Osteoblast (primary cell): ENCODE results near the gene RAVER1. TPM values are rescaled to one million over a fixed set of nuclear protein-coding genes. Genes with fewer than 3 reads are reported as not detected.

Experiments used
- DNase-seq: peaks from one replicate; pipeline ENCODE4 v3.0.0; 2011; ENCODE audit warnings: low spot score, mixed read lengths; ENCODE audit not compliant: insufficient read length; ENCODE audit errors: missing footprints
- H2AFZ ChIP-seq: 2 replicates; pipeline ENCODE4 v1.6.0; 2011; ENCODE audit warnings: mild to moderate bottlenecking, low read length
- H3K27ac ChIP-seq: 2 replicates; pipeline ENCODE4 v1.5.1; 2011; ENCODE audit warnings: mild to moderate bottlenecking, low read depth, low read length, moderate library complexity
- H3K27me3 ChIP-seq: 2 replicates; pipeline ENCODE4 v1.6.0; 2012; ENCODE audit warnings: mild to moderate bottlenecking, control low read depth, inconsistent platforms, low read length, moderate library complexity; ENCODE audit not compliant: insufficient read depth
- H3K36me3 ChIP-seq: 2 replicates; pipeline ENCODE4 v1.5.1; 2011; ENCODE audit warnings: mild to moderate bottlenecking, low read length, control low read depth, moderate library complexity; ENCODE audit not compliant: insufficient read depth
- H3K4me1 ChIP-seq: 2 replicates; pipeline ENCODE4 v1.5.1; 2011; ENCODE audit warnings: mild to moderate bottlenecking, low read length, control low read depth, moderate library complexity; ENCODE audit not compliant: insufficient read depth
- H3K4me2 ChIP-seq: 2 replicates; pipeline ENCODE4 v1.6.0; 2011; ENCODE audit warnings: mild to moderate bottlenecking, low read length; ENCODE audit not compliant: insufficient read depth
- H3K4me3 ChIP-seq: fragments of 200-600 bp; sonication (generic); 3 replicates; pipeline ENCODE4 v1.5.1; 2012; ENCODE audit warnings: mild to moderate bottlenecking, low read length, inconsistent platforms; ENCODE audit not compliant: insufficient read depth
- H3K79me2 ChIP-seq: 2 replicates; pipeline ENCODE4 v1.6.0; 2012; ENCODE audit warnings: mild to moderate bottlenecking, low read length, control low read depth, inconsistent platforms; ENCODE audit not compliant: insufficient read depth
- H3K9me3 ChIP-seq: 2 replicates; pipeline ENCODE4 v1.5.1; 2011; ENCODE audit warnings: low read depth, low read length, control low read depth
- H4K20me1 ChIP-seq: 2 replicates; pipeline ENCODE4 v1.6.0; 2012; ENCODE audit warnings: mild to moderate bottlenecking, low read length, control low read depth; ENCODE audit not compliant: insufficient read depth
- total RNA-seq: library from RNA; depleted of rRNA; stranded (reverse); fragments of >200 nt; gene quantifications from 2 replicates; pipeline ENCODE4 v1.2.3, GENCODE V29; 2012
- TF ChIP-seq, protein P1 (sequence below): IDR thresholded peaks from 2 replicates; pipeline ENCODE4 v1.5.1; 2011; ENCODE audit warnings: mild to moderate bottlenecking, low read depth, low read length, moderate library complexity; ENCODE audit errors: extremely low read depth

RAVER1 gene
- total RNA-seq, 1 donor = 8.0 TPM

GRCh38 chr19:10325732-10326131 is 7.6 kb downstream of the RAVER1 start:
- Histone ChIP-seq H3K9me3 (no peaks in the 10 kb centered on the region), H3K4me2 (no peak overlapping the region), H3K4me3 (no peak overlapping the region), H3K79me2 (peaks cover 27% of the 10 kb centered on the region), H3K27ac (no peak overlapping the region), H3K27me3 (no peaks in the 10 kb centered on the region), H3K36me3 (peaks cover 82% of the 10 kb centered on the region), H2AFZ (no peak overlapping the region), H4K20me1 (peaks cover 25% of the 10 kb centered on the region), H3K4me1 (no peaks in the 10 kb centered on the region)
- TF ChIP-seq, protein P1, sequence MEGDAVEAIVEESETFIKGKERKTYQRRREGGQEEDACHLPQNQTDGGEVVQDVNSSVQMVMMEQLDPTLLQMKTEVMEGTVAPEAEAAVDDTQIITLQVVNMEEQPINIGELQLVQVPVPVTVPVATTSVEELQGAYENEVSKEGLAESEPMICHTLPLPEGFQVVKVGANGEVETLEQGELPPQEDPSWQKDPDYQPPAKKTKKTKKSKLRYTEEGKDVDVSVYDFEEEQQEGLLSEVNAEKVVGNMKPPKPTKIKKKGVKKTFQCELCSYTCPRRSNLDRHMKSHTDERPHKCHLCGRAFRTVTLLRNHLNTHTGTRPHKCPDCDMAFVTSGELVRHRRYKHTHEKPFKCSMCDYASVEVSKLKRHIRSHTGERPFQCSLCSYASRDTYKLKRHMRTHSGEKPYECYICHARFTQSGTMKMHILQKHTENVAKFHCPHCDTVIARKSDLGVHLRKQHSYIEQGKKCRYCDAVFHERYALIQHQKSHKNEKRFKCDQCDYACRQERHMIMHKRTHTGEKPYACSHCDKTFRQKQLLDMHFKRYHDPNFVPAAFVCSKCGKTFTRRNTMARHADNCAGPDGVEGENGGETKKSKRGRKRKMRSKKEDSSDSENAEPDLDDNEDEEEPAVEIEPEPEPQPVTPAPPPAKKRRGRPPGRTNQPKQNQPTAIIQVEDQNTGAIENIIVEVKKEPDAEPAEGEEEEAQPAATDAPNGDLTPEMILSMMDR = no peak
- DNase-seq = no peak

GRCh38 chr19:10321874-10322835 is 11.2 kb downstream of the RAVER1 start:
- Histone ChIP-seq H2AFZ (no peak overlapping the region), H4K20me1 (peaks cover 5% of the 10 kb centered on the region), H3K4me3 (no peak overlapping the region), H3K36me3 (peaks cover 72% of the 10 kb centered on the region), H3K27me3 (no peaks in the 10 kb centered on the region), H3K79me2 (peaks cover 2% of the 10 kb centered on the region), H3K27ac (no peak overlapping the region), H3K9me3 (no peaks in the 10 kb centered on the region), H3K4me1 (no peaks in the 10 kb centered on the region), H3K4me2 (no peak overlapping the region)
- DNase-seq = peak; percentile 79
- TF ChIP-seq, protein P1 = no peak

DNA sequence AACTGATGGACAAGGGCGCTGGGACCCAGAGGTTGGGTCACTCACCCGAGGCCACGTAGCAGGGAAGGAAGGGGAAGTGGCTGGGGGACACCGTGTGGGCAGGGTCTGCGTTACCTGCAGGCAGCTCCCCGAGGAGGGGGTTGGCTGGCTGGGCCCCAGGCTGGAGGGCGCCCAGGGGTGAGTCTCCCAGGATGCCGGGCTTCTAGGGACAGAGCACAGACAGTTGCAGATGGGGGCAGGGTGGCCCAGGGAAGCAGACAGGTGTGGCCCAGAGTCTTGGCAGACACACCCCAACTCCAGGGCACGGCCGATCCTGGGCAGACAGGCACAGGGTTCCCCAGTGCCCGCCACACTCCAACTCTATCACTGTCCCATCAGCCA is 11.9 kb downstream of the RAVER1 start:
- H3K9me3 ChIP-seq = no peaks in the 10 kb centered on the region
- H3K27me3 ChIP-seq = no peaks in the 10 kb centered on the region
- H3K79me2 ChIP-seq = no peaks in the 10 kb centered on the region
- H3K4me2 ChIP-seq = no peak overlapping the region
- peaks cover 67% of the 10 kb centered on the region for H3K36me3 ChIP-seq
- DNase-seq = peak; percentile 46
- TF ChIP-seq, protein P1 = no peak
- peaks cover 2% of the 10 kb centered on the region for H4K20me1 ChIP-seq
- H3K4me3 ChIP-seq = no peak overlapping the region
- H3K4me1 ChIP-seq = no peaks in the 10 kb centered on the region
- H2AFZ ChIP-seq = no peak overlapping the region
- no peak overlapping the region for H3K27ac ChIP-seq
